Spleen (tissue), 7 donors: ENCODE data around the gene EGFL8.

Source experiments
- CTCF ChIP-seq, 11 experiments: fragments of 200-600 bp in 7 of 11; fragments of 450-650 bp in 4 of 11; sonication (generic) in 4 of 11; IDR thresholded peaks in 8 of 11; conservative IDR thresholded peaks in 3 of 11; 1 replicate in 7 of 11; 2 replicates in 4 of 11; pipeline versions ENCODE4 v1.4.0 to v1.8.0; 2016 to 2021; ENCODE audit warnings: antibody characterized with exemption in 11 of 11, inconsistent platforms in 4 of 11, mild to moderate bottlenecking in 1 of 11
- POLR2A ChIP-seq, 3 donors: fragments of 450-650 bp; IDR thresholded peaks; one replicate each; pipeline ENCODE4 v1.5.1; 2017; ENCODE audit warnings: antibody characterized with exemption in 3 of 3, mild to moderate bottlenecking in 1 of 3
- donor health status: DM: no; HTN: no; CAD: no; lungs with moderate emphysema.
- donor health status: DM: no; HTN: no; CAD: no.
- donor health status: DM: no; HTN: no; CAD: no.

GRCh38 chr6:32189069-32189741 lies 24.8 kb downstream of the EGFL8 start:
- TF ChIP-seq CTCF (IDR thresholded peaks at IDR 0.05 in 8 of 11, conservative IDR thresholded peaks at IDR 0.05 in 3 of 11) (no peak), POLR2A (IDR thresholded peaks at IDR 0.05) (no peak)
